Muscle of back (tissue), 11 donors: ENCODE measurements around the gene PAQR7. TPM values are rescaled to one million over a fixed set of nuclear protein-coding genes. Genes with fewer than 3 reads are reported as not detected.

ENCODE experiments used
- DNase-seq, 3 donors: peaks; one replicate each; pipeline versions ENCODE4 v3.0.0 to v3.0.0-alpha.2; 2013
- polyA plus RNA-seq, 10 donors: library from polyadenylated mRNA; unstranded; fragments of 120-200 nt; gene quantifications; one replicate each; pipeline ENCODE4 v1.2.1, GENCODE V29; 2013; ENCODE audit not compliant: insufficient read length in 10 of 10

The PAQR7 gene
- polyA plus RNA-seq, 10 donors, result 6.1 to 8.9 (median 7.0) TPM

GRCh38 chr1:25817840-25818501 lies 57.5 kb downstream of the PAQR7 start:
- DNase-seq, result no peak

DNA sequence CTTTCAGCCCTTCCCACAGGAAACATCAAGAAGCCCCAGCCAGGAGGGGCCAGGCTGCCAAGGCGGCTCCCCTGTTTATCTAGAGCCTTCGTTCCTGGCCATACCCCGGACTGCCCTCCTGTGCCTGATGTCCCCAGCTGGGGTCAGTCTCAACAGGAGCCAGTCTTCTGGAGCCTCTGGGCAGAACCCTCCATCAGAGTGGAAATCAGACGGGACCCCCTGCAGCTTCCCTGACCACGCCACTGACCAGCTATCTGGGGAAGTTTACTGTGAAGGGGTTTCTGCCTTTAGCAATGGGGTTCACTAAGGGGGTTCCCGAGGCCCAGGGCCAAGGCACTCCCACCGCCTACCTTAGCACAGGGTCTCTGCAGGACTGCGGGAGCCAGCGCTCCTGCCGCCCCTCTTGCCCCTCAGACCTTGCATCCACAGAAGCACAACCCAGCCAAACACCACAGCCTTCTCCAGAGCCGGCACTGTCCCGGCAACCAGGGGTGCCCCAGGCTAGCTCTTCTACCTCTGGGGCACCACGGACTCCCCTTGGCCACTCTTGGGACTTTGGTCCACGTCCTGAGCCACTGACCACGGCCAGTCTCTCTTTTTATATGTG lies 59.3 kb downstream of the PAQR7 start:
- no peak for DNase-seq

- no peak for DNase-seq
These were observed 60.0 kb downstream of the PAQR7 start for GRCh38 chr1:25815208-25816111.

DNA sequence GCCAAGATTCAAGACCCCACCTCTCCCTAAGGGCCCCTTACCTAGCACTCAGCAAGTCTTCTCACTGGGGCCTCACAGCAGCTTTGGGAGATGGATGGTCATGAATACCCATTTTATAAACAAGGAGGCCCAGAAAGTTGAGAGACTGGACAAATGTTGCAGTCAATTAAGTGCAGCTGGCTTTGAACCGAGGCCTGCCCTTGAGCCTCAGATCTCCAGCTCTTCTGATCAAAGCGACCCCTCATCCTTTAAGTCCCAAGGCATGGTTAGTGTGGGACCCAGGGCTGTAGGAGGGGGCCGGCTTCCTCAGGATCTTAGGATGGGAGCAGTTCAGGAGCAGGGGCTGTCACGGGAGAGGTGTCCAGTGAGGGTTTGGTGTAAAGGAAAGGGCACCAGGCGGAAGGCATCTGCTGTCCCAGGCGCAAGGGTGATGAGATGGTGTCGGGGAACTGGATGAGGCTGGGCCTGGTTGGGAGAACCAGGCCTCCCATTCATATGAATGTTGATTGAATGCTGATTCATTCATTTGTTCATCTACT lies 60.9 kb downstream of the PAQR7 start:
- DNase-seq, result no peak

- DNase-seq, result no peak
These were observed 61.6 kb downstream of the PAQR7 start for GRCh38 chr1:25813734-25814471.

- no peak for DNase-seq
These were observed 62.3 kb downstream of the PAQR7 start for GRCh38 chr1:25813071-25813733.

Other genes with a start within 250 kb of the PAQR7 start
- gene SELENON, start 75.5 kb downstream of the PAQR7 start, polyA plus RNA-seq, result 10 to 100 TPM; 47.4 to 74.8 (median 56.5) TPM
- gene MTFR1L, start 55.8 kb downstream of the PAQR7 start, polyA plus RNA-seq, result 10 to 100 TPM; 53.2 to 73.6 (median 65.9) TPM
- 1 to 10 TPM in 7 of 10 donors, under 1 TPM in 3; 0.78 to 2.5 (median 1.3) TPM for gene AUNIP, start 16.3 kb downstream of the PAQR7 start, polyA plus RNA-seq
- gene STMN1, start 30.7 kb upstream of the PAQR7 start, polyA plus RNA-seq, result 100 to 1,000 TPM; 402 to 727 (median 524) TPM
- 10 to 100 TPM; 30.1 to 83.9 (median 59.1) TPM for gene PAFAH2, start 122.4 kb upstream of the PAQR7 start, polyA plus RNA-seq
- gene EXTL1, start 146.1 kb upstream of the PAQR7 start, polyA plus RNA-seq, result 1 to 10 TPM; 1.7 to 7.3 (median 3.2) TPM
- gene SLC30A2, start 170.4 kb upstream of the PAQR7 start, polyA plus RNA-seq, result 1 to 10 TPM in 1 of 10 donors, under 1 TPM in 9; 0.16 to 1.1 (median 0.55) TPM
- 10 to 100 TPM; 23.1 to 48.6 (median 36.4) TPM for gene TRIM63, start 191.9 kb upstream of the PAQR7 start, polyA plus RNA-seq
- gene PDIK1L, start 236.1 kb upstream of the PAQR7 start, polyA plus RNA-seq, result 1 to 10 TPM; 5.9 to 8.8 (median 6.8) TPM